A549 (cell line): ENCODE data around the gene SMAD6.

Source experiments
- CTCF ChIP-seq: fragments of >200 bp; sonication (Bioruptor Twin); formaldehyde crosslinking; IDR thresholded peaks from 3 replicates; pipeline ENCODE4 v1.5.1; 2016
- EP300 ChIP-seq, 2 experiments: fragments of >200 bp; sonication (Bioruptor Twin); formaldehyde crosslinking; IDR thresholded peaks; 2 replicates in 1 of 2; 3 replicates in 1 of 2; pipeline ENCODE4 v1.6.1; 2016 to 2017
- ESRRA ChIP-seq: fragments of 150-350 bp; IDR thresholded peaks from 2 replicates; pipeline ENCODE4 v1.6.1; 2014; ENCODE audit warnings: mild to moderate bottlenecking, low read length, borderline replicate concordance
- JUN ChIP-seq, 2 experiments: fragments of >200 bp; sonication (Bioruptor Twin); formaldehyde crosslinking; IDR thresholded peaks; 2 replicates in 1 of 2; 3 replicates in 1 of 2; pipeline ENCODE4 v1.6.1; 2016 to 2017
- MAFK ChIP-seq: fragments of 450-650 bp; IDR thresholded peaks from 2 replicates; pipeline ENCODE4 v1.6.1; 2014; ENCODE audit not compliant: partially characterized antibody
- MAX ChIP-seq: IDR thresholded peaks from 2 replicates; pipeline ENCODE4 v1.6.1; 2012
- MAZ ChIP-seq: fragments of 150-350 bp; IDR thresholded peaks from 2 replicates; pipeline ENCODE4 v1.6.1; 2014; ENCODE audit warnings: antibody characterized with exemption, low read depth, low read length, borderline replicate concordance
- MYC ChIP-seq: IDR thresholded peaks from 2 replicates; pipeline ENCODE4 v1.6.1; 2012; ENCODE audit warnings: mild to moderate bottlenecking, inconsistent platforms, low read length, improper control_type of control experiment, borderline replicate concordance
- POLR2A ChIP-seq: IDR thresholded peaks from 2 replicates; pipeline ENCODE4 v1.6.1; 2012; ENCODE audit warnings: mild to moderate bottlenecking, low read length
- POLR2AphosphoS2 ChIP-seq: conservative IDR thresholded peaks from 2 replicates; pipeline ENCODE4 v1.6.1; 2012; ENCODE audit warnings: low read length, improper control_type of control experiment, inconsistent platforms
- RAD21 ChIP-seq, 2 experiments: fragments of >200 bp in 1 of 2; sonication (Bioruptor Twin) in 1 of 2; formaldehyde crosslinking in 1 of 2; IDR thresholded peaks in 1 of 2; conservative IDR thresholded peaks in 1 of 2; 2 replicates in 1 of 2; 3 replicates in 1 of 2; pipeline ENCODE4 v1.6.1; 2012 to 2018; ENCODE audit warnings: inconsistent platforms in 1 of 2
- TP53 ChIP-seq: fragments of 250-450 bp; sonication (Bioruptor Pico); IDR thresholded peaks from 2 replicates; pipeline ENCODE4 v1.5.0; 2021; ENCODE audit warnings: mild to moderate bottlenecking, moderate library complexity

GRCh38 chr15:66720206-66721010 lies 18.4 kb downstream of the SMAD6 start:
- TF ChIP-seq POLR2AphosphoS2, result no peak
- no peak for TF ChIP-seq JUN (IDR thresholded peaks at IDR 0.05)
- TF ChIP-seq CTCF, result no peak
- TF ChIP-seq RAD21 (conservative IDR thresholded peaks at IDR 0.05 in 1 of 2, IDR thresholded peaks at IDR 0.05 in 1 of 2), result no peak
- no peak for TF ChIP-seq MAFK
- no peak for TF ChIP-seq TP53
- no peak for TF ChIP-seq POLR2A
- no peak for TF ChIP-seq MAX
- no peak for TF ChIP-seq MYC
- TF ChIP-seq EP300 (IDR thresholded peaks at IDR 0.05), result no peak
- TF ChIP-seq MAZ, result no peak
- no peak for TF ChIP-seq ESRRA
